Measurements from ENCODE around the gene PAK3. TPM values are rescaled to one million over a fixed set of nuclear protein-coding genes. Genes with fewer than 3 reads are reported as not detected.

The PAK3 gene
- polyA plus RNA-seq (ENCODE audit: insufficient read depth in 1 of 5, insufficient read length in 5 of 5, low replicate concordance in 1 of 5) = 1 to 10 TPM in 2 of 5 donors, under 1 TPM in 3; 0.69 to 1.6 (median 0.86) TPM
- long read RNA-seq, donor 1 = 0 reads
- long read RNA-seq, donor 2 = 0 reads
- long read RNA-seq, donor 3 = 0 reads
- long read RNA-seq, donor 4 = 0 reads
- long read RNA-seq, donor 5 = 0 reads
- long read RNA-seq, donor 6 = 0 reads
- long read RNA-seq, donor 7 = 0 reads
- long read RNA-seq, donor 8 = 0 reads

DNA sequence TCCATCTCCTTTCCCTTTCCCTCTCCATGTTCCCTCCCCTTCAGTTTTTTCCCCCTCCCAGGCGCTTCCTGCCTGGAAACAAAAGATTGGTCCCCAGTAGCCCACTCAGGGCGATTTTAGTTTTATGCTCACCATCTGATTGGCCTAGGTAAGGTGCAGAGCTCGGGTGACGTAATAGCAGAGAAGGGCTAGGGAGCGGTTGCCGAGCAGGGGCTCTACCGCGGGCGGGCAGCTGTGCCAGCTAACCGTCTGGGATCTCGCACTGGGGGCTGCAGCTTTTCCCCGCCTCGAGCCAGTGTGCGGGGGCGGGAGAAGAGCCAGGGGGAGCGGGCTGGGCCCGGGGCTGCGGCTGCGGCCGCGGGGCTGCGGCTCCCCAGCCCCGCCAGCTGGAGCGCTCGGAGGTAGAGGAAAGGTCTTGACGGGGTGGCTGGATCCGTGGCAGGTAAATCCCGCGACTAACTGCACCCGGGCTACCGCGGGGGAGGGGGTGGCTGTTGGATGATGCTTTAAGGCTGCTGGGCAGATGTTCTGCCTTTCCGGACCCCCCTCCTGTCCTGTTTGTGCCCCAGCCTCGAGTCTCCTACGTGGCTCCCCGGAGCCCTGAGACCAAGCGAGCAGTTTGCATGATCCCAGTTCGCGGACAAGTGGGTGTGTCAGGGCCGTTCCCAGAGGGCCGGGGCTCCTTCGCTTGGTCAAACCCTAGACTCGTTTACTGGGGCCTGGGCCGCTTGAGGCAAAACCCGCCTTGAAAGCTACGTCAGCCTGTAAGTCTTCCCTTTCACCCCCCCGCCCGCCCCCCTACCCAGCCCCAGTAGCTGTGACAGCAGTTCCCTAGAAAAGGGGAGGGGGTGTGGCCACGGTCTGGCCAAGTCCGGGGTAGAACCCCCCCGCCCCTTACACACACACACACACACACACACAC lies at the start of gene PAK3:
TSS of gene PAK3 (plus strand) at position 218 of the 922 bp plus-strand sequence. CDS start 26,913 bp downstream, outside the sequence.
- DNase-seq = peak in 1 of 2 donors; percentile 19

DNA sequence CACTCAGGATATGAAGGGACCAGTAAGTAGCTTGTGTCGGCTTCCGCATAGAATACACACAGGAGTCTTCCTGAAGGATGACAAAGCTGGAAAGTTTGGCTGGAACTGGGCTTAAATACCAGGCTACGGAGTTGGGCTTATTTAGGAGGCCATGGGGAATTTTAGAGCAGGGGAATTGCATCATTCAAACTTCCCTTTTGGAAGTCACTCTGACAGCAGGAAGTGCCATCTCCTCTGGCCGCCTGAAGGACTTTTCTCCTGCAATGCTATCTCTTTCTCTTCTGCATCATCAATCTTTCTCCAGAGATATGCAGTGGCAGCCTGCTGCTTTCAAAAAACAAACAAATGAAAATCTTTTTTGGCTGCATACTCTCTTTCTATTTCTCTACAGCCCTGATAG lies 48.4 kb upstream of the PAK3 start:
- no peak for DNase-seq

DNA sequence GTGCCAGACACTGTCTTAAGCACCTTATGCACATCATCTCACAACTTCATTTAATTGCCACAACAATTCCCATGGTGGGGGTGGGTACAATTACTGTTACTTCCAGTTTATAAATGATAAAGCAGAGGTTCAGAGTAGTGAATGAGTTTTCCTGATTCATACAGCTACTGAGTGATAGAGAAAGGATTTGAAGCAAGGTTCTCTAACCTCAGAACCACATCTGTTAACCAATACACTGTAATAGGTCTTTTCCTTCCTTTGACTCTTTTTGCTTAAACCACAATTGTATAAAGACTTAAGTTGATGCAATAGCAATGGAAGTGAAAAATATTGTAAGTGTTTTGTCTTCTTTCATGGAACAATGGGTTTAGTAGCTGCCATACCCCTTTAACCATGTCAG lies 43.5 kb upstream of the PAK3 start:
- DNase-seq = no peak

DNA sequence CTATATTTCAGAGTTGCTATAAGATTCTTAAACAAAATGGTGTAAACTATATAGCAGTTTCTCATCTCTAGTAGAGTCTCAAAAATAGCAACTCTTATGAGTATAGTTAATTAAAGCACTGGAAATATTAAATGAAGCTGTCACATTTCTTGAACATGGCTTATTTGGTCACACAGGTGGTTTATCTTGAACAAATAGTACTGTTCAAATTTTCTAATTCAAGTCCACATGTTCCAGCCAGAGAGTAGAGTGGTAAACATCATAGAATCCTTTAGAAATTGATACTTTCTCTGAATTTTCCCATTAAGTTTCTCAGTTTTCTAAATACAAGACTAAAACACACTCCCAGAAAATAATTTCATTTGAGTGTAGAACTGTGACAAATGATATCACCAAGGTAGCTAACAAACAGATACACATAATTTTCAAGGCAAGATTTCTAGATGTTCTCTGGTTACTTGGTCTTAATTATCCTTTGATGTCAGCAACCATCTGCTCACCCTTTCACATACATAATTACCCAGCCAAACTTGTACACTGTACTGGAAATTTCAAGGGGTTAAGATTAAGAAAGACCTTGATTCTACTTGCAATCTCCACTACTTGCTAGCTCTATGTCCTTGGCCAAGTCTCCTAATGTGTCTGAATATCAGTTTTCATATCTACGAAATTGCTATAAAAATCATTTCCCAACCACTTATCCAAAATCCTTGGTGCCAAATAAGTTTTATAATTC lies 24.3 kb upstream of the PAK3 start:
- DNase-seq = no peak

DNA sequence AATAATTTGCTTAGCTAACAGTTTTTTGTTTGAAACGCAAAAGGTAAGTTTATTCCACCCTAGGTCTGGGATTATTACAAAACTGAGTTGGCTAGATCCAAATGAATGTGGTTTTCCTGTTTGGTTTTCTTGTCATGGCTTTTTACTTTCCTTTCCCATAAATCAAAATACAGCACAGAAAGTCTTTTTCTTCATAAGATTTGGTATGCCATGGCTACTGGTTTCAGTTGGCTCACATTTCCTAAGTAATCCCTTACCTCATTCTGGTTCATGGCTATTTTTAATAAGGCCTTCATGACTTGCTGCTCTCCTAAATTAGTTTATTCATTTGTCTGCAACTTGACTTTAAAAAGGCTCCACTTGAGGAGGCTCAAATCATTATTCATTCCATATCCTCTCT lies 12.9 kb upstream of the PAK3 start:
- DNase-seq = no peak

DNA sequence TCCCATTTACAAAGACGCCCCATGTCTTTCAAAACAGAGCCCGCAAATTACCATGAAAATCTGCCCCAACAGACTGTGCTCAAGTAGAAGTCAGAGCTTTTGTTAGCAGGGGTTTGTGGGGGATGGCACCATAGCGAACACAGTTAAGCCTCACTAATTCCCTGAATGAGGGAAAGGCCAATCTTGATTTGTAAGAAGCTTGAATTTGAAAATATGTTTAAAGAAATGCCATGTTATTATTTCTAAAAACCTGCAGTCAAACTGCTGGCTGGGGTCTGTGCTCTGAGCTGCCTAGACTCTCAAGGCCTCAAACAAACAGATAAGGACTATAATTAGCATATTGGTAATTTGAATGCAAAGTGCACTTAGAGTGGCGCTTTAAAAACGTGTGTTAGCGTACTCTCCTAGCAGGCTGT lies 9.4 kb upstream of the PAK3 start:
- DNase-seq = no peak

DNA sequence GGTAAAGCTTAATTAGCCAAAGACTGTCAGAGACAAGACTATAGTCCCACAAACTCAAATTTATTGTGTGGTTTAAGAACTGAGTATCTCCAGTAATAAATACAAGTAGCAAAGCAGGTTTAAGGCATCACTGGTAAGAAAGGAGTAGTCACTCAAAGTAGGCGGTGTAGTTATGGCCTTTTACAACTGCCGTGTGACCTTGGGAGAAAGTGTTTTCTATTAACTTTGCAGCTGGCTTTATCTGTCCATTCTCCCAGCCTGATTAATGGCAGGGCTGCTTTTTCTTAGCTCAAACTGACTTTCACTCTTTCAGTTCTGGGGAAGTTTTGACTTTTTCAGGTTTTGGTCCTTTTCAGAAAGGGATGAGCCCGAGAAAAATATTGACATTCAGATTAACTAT lies 7.4 kb upstream of the PAK3 start:
- DNase-seq = no peak

DNA sequence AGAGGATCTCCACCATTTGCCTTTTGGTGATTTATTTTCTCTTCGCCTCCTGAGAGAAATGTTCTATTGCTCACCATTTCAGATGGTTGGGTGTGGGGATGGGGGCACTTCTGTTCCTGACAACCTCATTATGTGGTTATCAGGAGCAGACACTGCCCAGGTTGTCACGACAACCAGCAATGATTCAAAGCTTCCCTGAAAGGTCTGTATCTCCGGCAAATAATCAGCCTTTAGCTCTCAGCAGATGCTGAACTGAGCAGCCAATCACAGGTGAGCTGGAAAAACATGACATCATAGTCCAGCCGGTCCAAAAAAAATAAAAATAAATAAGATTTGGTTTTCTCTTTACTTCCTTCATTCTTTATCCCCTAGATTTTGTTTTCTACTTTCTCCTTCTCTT lies 5.5 kb upstream of the PAK3 start:
- DNase-seq = no peak

DNA sequence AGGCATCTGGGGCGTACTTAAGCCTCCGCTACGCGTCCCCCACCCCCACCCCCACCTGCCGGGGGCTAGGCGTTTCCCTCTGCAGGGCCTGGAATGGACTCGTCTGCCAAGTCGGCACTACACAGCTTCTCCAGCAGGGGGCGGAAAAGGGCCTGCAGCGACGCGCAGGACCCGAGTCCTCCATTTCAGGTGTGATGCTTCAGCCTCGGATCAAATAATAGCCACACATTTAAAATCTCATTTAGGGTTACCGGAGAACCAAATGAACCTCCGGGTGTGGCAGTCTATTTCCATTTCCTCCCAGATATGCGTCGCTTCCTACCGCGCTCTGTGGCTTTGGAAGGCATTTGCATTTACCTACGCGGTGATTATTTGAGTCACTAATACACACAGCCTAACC lies 2.9 kb downstream of the PAK3 start:
- DNase-seq = no peak

DNA sequence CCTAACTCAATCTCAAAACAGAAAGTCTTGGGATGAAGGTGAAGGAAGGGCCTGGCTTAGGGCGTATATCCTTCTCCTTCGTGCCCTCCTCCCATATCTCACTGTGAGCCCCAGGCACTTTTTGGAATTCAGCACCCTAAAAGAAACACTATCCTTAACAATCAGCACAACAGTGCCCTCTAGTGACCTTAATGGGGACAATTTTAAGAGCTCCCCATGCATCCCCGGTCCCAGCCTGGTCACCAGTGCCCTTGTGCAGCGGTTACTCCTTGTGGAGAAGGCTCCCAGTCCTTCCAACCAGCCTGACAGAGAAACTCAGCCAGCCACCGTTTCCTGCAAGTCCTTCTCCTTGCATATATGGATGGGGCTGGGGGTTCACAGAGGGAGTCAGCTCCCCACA lies 4.2 kb downstream of the PAK3 start:
- DNase-seq = no peak

DNA sequence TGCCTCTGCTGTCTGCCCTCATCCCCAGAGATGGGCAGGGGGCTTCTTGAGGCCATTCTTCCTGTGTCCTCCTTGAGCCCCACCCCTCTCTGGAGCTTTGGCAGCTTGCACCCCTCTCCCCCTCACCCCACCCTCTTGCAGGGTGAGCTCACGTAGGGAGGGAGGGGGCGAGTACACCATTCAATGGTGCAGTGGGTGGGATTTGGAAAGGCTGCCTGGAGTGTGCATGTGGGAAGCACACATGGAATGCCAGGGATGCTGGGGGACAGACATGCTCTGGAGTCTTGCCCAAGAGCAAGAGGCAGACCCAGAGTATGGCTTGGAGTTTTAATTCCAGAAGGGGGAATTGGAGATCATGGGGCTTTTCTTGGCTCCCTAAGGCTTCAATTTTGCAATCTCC lies 5.6 kb downstream of the PAK3 start:
- DNase-seq = no peak

DNA sequence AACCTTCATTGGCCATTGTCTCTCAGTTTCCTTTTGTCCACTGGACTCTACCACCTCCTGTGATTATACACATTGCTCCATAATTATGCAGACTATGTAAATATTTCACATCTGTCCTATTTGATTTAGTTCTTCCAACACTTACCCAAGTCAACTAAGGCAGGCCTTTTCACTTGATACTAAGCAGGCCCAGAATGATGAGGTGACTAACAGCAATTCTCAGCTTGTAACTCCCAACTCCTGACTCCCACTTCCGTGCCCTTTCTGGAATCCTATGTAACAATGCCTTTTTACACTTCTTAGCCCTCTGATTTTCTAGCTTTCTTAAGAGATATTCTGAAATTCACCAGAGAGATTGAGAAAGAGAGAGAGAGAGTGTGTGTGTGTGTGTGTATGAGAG lies 6.6 kb downstream of the PAK3 start:
- DNase-seq = no peak

DNA sequence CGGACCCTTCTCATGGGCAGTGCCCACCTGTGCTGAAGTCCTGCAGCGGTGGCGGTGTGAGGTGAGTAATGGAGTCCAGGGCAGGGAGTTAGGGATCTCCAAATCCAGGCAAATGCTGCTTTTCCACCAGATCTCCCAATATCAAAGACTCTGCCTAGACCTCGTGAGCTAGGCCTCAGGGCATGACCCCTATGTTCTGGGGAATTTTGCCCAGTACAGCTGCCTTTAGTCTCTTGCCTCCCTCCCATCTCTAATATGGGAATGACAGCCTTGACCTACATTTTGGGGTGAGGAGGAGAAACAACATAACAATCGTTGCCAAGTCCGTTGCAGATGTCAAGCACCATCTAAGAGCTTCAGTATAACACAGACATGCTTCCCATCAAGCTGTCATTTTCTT lies 7.3 kb downstream of the PAK3 start:
- DNase-seq = no peak

DNA sequence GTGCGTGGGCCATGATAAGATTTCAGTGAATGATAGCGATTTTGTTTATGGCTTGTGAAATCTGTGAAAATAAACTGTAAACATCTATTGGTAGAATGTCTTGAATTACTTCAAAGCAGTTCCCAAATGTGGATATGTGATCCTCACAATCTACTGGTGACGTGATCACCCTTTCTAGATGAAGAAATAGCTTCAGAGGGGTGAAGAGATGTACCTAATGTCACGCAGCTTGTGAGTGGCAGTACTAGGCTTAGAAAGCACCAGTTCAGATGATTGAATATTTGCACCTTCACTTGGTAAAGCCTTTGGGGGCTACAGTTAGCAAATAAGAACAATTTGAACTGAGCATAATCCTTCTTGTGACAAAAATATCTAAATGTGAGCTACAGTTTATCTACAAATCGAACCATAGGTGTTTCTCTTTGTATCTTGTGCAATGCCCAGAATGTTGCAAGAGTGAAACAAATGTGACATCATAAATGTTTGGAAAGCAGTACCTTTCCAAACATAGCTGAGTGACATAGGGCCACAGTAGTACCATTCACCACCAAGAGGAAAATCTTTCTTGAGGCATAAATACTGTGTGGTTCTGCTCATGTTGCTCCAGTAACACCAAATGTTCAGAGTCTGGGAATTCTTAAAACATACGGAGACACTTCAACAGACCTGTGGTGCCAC lies 14.2 kb downstream of the PAK3 start:
- DNase-seq = no peak

DNA sequence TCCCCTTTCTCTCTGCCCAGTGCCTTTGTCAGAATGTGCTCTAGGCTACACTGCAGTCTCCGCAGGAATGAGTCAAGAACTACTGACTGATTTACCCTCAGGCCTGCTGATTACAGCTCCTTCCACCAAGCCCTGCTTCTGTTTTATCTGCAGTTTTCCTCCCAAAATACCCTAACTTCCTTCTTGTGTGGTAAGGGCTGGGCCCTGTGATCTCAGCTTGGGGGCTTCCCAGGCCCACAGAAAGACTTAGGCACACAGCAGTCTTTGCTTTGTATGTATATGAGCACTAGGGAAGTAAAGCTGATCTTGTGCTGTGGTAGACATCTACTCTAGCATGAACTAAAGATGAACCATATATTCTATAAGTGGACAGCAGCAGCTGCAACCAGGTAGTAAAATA lies 18.8 kb downstream of the PAK3 start:
- DNase-seq = no peak

DNA sequence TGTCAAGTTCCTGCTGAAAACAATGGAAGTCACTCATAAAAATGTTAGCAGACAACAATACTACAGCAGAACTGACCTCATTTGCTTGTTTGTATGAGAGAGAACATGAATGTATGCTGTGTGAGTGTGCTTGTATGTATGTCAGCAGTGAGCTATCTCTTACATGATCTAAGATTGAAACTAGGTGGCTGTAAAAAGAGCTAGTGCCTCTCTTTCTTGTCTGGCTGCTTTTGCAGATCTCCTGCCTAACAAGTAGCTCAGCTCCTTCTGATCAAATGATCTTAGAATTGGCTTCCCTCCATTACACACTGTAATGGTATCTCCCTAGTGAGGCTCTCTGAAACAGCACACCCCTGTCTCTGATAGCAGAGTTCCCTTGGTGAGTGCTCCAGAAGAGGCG lies 20.7 kb downstream of the PAK3 start:
- no peak for DNase-seq

DNA sequence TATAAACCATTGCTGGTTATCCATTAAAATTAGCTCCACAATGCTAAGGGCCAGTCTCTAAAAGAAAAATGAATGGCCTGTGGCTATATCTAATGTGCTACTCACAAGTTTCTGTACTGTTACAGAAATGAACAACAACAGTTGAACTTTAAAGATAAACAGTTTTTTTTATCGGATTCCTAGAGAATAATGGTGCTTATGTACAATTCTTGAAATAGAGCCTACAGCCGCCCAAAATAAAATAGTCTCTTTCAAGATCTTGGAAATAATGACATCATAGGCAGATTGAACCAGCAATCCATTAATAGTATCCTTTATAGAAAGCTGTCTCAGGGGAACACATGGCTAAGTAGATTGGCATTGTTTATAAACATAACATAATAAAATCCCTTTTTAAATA lies 23.4 kb downstream of the PAK3 start:
- DNase-seq = no peak

DNA sequence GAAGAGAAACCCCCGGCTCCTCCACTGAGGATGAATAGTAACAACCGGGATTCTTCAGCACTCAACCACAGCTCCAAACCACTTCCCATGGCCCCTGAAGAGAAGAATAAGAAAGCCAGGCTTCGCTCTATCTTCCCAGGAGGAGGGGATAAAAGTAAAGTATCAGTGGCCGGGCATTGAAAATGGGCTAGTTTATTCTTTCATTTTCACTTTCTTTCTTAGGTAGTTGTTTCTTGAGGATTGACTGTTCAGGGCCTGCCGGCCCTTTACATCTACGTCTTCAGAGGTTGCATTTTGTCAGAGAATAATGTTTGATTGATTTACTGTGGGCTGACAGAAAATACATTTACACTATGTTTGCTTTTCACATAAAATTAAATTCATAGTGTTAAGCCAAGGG lies 27.1 kb downstream of the PAK3 start:
- DNase-seq = no peak

DNA sequence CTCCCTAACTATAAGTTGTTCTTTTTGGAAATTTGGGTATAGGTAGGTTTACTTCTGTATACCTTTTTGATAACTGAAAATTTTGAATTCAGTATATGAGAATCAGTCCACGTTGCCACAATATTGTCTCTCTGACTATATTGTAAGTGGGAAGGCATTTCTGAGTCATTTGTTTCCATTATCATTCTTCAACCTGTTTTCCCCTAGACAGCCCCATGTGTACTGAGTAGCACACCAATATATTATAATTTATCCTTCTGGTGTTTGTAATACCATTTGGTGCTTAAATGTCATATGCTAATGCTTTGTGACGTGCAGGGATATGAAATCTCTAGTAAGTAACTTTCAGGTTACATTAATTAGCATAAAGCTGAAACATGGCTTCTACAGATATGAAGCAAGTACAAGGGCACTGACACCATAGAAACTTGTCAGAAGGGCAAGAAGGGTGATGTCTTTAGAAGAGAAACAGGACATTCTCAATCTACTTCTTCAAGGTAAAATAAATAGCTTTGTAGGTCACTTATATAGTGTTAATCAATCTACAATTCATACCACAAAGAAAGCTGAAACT lies 27.7 kb downstream of the PAK3 start:
- no peak for DNase-seq

DNA sequence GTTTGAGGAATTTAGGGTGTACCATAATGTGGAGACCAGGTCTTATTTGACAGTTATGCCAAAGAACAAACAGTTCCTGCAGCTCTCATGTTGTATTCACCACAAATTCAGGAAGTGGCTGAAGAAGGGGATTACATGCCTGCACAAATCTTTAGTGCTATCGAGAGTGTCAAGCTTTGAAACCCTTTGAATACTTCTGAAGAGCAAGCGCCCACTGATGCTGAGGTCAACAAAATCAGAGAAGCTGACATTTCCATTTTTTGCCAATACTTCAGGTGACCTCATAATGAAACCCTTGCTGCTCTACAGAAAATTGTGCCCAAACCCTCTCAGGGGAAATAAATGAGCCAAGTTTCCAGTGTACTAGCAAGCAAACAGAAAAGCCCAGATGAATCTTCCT lies 28.4 kb downstream of the PAK3 start:
- no peak for DNase-seq

DNA sequence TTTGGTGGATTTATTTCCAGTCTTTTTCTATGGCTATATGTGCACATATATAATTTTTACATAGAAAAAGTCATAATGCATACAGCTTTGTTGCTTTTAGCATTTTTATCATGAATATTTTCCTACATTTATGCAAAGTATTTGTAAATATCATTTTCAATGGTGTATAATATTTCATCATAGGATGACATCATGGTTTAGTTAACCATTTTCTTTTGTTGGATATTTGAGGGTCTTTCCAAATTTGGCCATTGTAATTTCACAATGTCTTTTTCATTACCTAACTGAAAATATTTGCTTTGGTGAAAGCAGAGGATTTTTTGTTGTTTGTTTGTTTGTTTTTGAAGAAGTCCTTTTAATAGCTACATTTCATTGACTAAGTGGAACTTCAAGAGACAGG lies 31.0 kb downstream of the PAK3 start:
- DNase-seq = no peak

DNA sequence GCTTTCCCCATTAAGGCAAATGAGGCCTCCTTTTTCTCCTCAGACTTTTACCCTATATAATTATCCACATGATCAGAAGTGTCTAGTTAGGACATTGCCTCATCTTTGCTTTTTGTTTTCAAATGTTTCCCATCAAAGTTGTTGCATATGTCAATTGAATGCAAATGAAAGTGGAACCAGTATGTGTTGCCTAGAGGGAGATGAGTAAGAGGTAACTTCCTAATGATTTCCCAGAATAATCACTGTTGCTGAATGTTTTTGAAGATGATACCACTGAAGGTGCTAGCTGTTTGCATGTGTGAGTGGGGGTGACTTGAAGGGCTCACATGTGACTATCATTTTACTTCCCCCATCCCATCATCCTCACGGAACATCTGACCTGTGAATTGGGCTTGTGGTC lies 33.9 kb downstream of the PAK3 start:
- no peak for DNase-seq
